SU-DHL-6 (cell line): ENCODE measurements around the gene DUSP22.

Source experiments
- H2AFZ ChIP-seq: fragments of 200-600 bp; sonication (generic); 2 replicates; pipeline ENCODE4 v1.6.1; 2014; ENCODE audit warnings: low read depth, mild to moderate bottlenecking, moderate library complexity, mixed read lengths, antibody characterized with exemption, low read length; ENCODE audit not compliant: severe bottlenecking
- H3F3A ChIP-seq: fragments of 200-600 bp; shearing (Covaris generic); 2 replicates; pipeline ENCODE4 v1.6.0; 2016; ENCODE audit warnings: antibody characterized with exemption, mild to moderate bottlenecking; ENCODE audit not compliant: insufficient read depth
- H3K27ac ChIP-seq: fragments of 200-600 bp; sonication (generic); 2 replicates; pipeline ENCODE4 v1.5.1; 2016; ENCODE audit warnings: low read depth, mild to moderate bottlenecking, low read length, moderate library complexity, mixed read lengths
- H3K27me3 ChIP-seq: fragments of 200-600 bp; sonication (generic), shearing (Covaris generic); 2 replicates; pipeline ENCODE4 v1.6.0; 2014; ENCODE audit warnings: mild to moderate bottlenecking, low read length
- H3K36me3 ChIP-seq: fragments of 200-600 bp; sonication (generic); 2 replicates; pipeline ENCODE4 v1.6.1; 2014; ENCODE audit warnings: mild to moderate bottlenecking, low read length, mixed read lengths
- H3K4me2 ChIP-seq: fragments of 300-600, 200-600 bp; shearing (Covaris generic), sonication (generic); 2 replicates; pipeline ENCODE4 v1.6.0; 2014; ENCODE audit warnings: low read length, low read depth, mild to moderate bottlenecking; ENCODE audit not compliant: poor library complexity, severe bottlenecking
- H3K4me3 ChIP-seq: fragments of 200-600 bp; sonication (generic); 2 replicates; pipeline ENCODE4 v1.5.1; 2014; ENCODE audit warnings: antibody characterized with exemption, low read length, mild to moderate bottlenecking, mixed read lengths; ENCODE audit not compliant: insufficient read depth, poor library complexity, severe bottlenecking
- H3K79me2 ChIP-seq: fragments of 200-600 bp; sonication (generic); 2 replicates; pipeline ENCODE4 v1.6.1; 2014; ENCODE audit warnings: mild to moderate bottlenecking, low read length, moderate library complexity; ENCODE audit not compliant: insufficient read depth
- H3K9ac ChIP-seq: fragments of 200-600 bp; sonication (generic); 2 replicates; pipeline ENCODE4 v1.7.0; 2014; ENCODE audit warnings: mild to moderate bottlenecking, low read length
- H3K9me2 ChIP-seq: fragments of 200-600 bp; sonication (generic); replicated peaks from 2 replicates; pipeline ENCODE4 v1.6.1; 2014; ENCODE audit warnings: low read length; ENCODE audit not compliant: insufficient read depth
- H3K9me3 ChIP-seq: fragments of 200-600 bp; sonication (generic); 2 replicates; pipeline ENCODE4 v1.6.1; 2014; ENCODE audit warnings: low read length, mixed read lengths; ENCODE audit not compliant: insufficient read depth
- H4K20me1 ChIP-seq: fragments of 200-600 bp; sonication (generic); 2 replicates; pipeline ENCODE4 v1.6.1; 2014; ENCODE audit warnings: low read depth, mild to moderate bottlenecking, antibody characterized with exemption, low read length, moderate library complexity, mixed read lengths
- CTCF ChIP-seq: fragments of 200-600 bp; sonication (generic); IDR thresholded peaks from one replicate; pipeline ENCODE4 v1.5.1; 2017; ENCODE audit warnings: antibody characterized with exemption, mild to moderate bottlenecking, low read length, moderate library complexity; ENCODE audit not compliant: insufficient read depth, poor library complexity, severe bottlenecking
- EZH2phosphoT487 ChIP-seq: fragments of 200-600 bp; sonication (generic), shearing (Covaris generic); conservative IDR thresholded peaks from 2 replicates; pipeline ENCODE4 v1.6.1; 2018; ENCODE audit warnings: mild to moderate bottlenecking, antibody characterized with exemption, low read length, moderate library complexity, mixed read lengths

Gene DUSP22

GRCh38 chr6:362924-363249 is 70.6 kb downstream of the DUSP22 start:
- Histone ChIP-seq H3K9me3 (no peaks in the 10 kb centered on the region), H4K20me1 (no peaks in the 10 kb centered on the region), H3K4me2 (no peak overlapping the region), H3K27ac (no peak overlapping the region), H3K79me2 (no peaks in the 10 kb centered on the region), H3K9me2 (no peaks in the 10 kb centered on the region), H3K9ac (no peak overlapping the region), H3K4me3 (no peak overlapping the region), H3K36me3 (no peaks in the 10 kb centered on the region), H2AFZ (no peak overlapping the region), H3F3A (no peaks in the 10 kb centered on the region), H3K27me3 (no peaks in the 10 kb centered on the region)
- no peak for TF ChIP-seq EZH2phosphoT487
- no peak for TF ChIP-seq CTCF

GRCh38 chr6:363291-363690 is 71.0 kb downstream of the DUSP22 start:
- no peaks in the 10 kb centered on the region for H3K27me3 ChIP-seq
- no peaks in the 10 kb centered on the region for H3K9me3 ChIP-seq

GRCh38 chr6:363909-364308 is 71.6 kb downstream of the DUSP22 start:
- Histone ChIP-seq H3K9me2 (no peaks in the 10 kb centered on the region), H3K9me3 (no peaks in the 10 kb centered on the region), H3F3A (no peaks in the 10 kb centered on the region), H3K27me3 (no peaks in the 10 kb centered on the region), H3K36me3 (no peaks in the 10 kb centered on the region), H2AFZ (no peak overlapping the region), H3K9ac (no peak overlapping the region), H3K4me3 (no peak overlapping the region), H3K4me2 (peak overlapping the region; percentile 28), H3K27ac (peak overlapping the region; percentile 63), H3K79me2 (no peaks in the 10 kb centered on the region), H4K20me1 (no peaks in the 10 kb centered on the region)
- TF ChIP-seq CTCF: no peak
- no peak for TF ChIP-seq EZH2phosphoT487

More at GRCh38 chr6:363291-363690, 71.0 kb downstream of the DUSP22 start:
- no peaks in the 10 kb centered on the region for H3K36me3 ChIP-seq
- H3K79me2 ChIP-seq: no peaks in the 10 kb centered on the region
- no peak overlapping the region for H3K4me3 ChIP-seq
- H3K27ac ChIP-seq: no peak overlapping the region
- no peak for TF ChIP-seq EZH2phosphoT487
- no peak for TF ChIP-seq CTCF
- no peaks in the 10 kb centered on the region for H3F3A ChIP-seq
- H3K9me2 ChIP-seq: no peaks in the 10 kb centered on the region
- H2AFZ ChIP-seq: no peak overlapping the region
- no peaks in the 10 kb centered on the region for H4K20me1 ChIP-seq
- H3K9ac ChIP-seq: no peak overlapping the region
- no peak overlapping the region for H3K4me2 ChIP-seq
